NOMO-1 treated with dmso at 0.1 percent for 144 hours (cell line): ENCODE results near the gene SERPINI2.

Source experiments
- DNase-seq: peaks from one replicate; lab custom pipeline; 2025; ENCODE audit not compliant: unreplicated experiment; lab: John Stamatoyannopoulos, UW

The SERPINI2 gene

GRCh38 chr3:167473863-167474262, at the start of gene SERPINI2:
Gene SERPINI2 (minus strand): TSS chr3:167474042. CDS start chr3:167471834, 2,208 bp downstream.
- no peak for DNase-seq

- DNase-seq: peak; percentile 96
Measured at GRCh38 chr3:167521006-167521355, 47.1 kb upstream of the SERPINI2 start.

- DNase-seq: peak; percentile 84
Measured at GRCh38 chr3:167520266-167521005, 46.6 kb upstream of the SERPINI2 start.

DNA sequence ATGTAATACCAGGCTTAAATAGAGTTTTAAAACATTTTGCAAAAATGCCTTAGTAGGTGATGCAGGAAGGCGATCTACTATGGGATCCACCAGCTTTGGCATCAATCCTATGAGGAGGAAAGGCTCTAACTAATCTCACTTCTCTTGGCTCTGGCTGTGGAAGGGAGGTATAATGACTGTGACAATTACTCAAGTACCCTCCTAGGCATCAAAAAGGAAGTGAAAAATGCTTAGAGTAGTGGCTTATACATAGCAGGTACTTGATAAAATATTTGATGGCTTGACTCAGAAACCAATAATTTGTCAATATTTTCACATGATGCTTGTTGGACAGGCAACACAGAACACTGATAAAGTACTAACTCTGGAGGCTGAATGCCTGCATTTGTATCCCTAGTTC, 34.1 kb upstream of the SERPINI2 start:
- no peak for DNase-seq

GRCh38 chr3:167502401-167502800, 28.6 kb upstream of the SERPINI2 start:
- peak; percentile 35 for DNase-seq

DNA sequence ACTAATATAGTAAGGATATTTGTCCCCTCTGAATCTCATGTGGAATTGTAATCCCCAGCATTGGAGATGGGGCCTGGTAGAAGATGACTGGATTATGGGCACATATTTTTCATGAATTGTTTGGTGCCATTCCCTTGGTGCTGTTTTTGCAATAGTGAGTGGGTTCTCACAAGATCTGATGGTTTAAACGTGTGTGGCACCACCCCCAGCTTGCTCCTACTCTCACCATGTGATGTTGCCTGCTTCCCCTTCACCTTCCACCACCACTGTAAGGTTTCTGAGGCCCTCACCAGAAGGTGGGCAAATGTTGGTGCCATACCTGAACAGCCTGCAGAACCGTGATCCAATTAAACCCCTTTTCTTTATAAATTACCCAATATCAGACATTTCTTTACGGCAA, 28.1 kb upstream of the SERPINI2 start:
- DNase-seq: no peak

DNA sequence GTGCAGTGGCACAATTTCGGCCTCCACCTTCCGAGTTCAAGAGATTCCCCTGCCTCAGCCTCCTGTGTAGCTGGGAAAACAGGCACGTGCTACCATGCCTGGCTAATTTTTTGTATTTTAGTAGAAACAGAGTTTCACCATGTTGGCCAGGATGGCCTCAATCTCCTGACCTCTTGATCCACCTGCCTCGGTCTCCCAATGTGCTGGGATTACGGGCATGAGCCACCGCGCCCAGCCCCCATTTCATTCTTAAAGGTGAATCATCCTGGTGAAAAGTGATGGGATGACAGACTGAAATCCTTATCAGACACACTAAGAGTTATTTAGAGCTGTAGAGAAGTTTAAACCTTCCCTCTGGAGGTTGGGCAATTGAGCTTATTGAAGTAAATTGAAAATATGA, 24.1 kb upstream of the SERPINI2 start:
- no peak for DNase-seq

GRCh38 chr3:167493244-167493643, 19.4 kb upstream of the SERPINI2 start:
- no peak for DNase-seq

- no peak for DNase-seq
Measured at GRCh38 chr3:167491621-167492020, 17.8 kb upstream of the SERPINI2 start.

- no peak for DNase-seq
Measured at GRCh38 chr3:167489571-167489970, 15.7 kb upstream of the SERPINI2 start.

- DNase-seq: no peak
Measured at GRCh38 chr3:167487556-167487955, 13.7 kb upstream of the SERPINI2 start.

GRCh38 chr3:167484551-167484950, 10.7 kb upstream of the SERPINI2 start:
- no peak for DNase-seq

DNA sequence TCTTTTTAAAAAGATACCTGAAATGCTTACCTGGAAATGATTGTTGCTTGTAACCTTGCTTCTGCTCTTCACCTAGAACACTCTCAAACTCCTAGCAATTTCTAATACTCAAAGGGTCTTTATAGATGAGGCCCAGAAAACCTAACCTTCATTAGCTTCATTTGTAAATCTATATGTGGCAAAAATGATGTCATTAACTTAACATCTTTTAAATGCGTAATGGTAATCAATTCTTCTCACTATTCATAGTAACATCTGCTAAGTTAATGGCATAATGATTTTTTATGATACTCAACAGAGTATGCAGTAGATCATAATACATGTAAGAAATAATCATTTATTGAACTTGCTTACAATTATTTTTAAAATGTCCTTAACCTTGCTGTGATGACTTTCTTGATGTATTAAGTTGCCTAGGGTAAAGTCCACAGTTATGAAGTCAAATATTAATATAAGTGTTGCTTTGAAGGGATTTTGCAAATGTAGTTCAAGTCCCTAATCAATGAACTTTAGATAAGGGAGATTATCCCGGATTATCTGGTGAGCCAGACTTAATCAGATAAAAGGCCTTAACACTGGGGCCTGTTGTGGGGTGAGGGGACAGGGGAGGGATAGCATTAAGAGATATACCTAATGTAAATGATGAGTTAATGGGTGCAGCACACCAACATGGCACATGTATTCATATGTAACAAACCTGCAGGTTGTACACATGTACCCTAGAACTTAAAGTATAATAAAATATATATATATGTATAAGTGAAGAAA, 10.1 kb upstream of the SERPINI2 start:
- DNase-seq: no peak

- DNase-seq: peak; percentile 29
Measured at GRCh38 chr3:167481164-167481563, 7.3 kb upstream of the SERPINI2 start.

DNA sequence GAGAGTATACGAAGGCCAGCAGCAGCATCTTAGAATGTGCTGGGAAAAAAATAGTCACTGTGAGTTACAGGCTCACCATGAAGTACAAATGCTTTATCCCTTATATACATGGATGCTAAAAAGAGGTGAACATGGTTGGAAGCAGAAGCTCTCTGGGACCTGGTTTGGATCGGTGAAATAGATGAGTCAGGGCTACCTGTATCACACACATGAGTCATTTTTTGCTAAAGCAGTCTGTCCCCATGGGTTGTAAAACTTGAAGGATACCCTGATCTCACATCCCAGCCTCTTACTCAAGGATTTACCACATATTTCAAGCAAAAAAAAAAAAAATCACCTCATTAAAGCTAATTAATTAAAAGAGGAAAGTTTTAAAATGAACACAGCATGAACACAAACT, 6.9 kb upstream of the SERPINI2 start:
- no peak for DNase-seq

DNA sequence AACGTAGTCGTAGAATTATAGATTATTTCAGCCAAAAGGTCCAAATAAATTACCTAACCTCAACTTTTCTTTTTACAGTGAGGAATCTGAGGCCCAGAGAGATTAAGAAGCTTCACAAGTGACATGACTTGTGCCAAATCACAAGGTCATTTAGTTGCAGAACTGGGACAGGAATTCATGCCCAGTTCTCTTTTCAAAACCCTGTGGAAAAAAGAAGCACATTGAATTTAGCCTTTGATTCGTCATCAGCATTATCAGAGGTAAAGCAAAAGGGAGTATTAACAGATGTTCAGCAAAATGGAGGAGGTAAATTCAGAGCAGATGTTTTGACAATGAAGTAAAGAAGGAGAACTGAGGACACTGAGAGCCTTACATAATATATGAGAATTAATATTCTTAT, 4.5 kb downstream of the SERPINI2 start:
- DNase-seq: no peak

DNA sequence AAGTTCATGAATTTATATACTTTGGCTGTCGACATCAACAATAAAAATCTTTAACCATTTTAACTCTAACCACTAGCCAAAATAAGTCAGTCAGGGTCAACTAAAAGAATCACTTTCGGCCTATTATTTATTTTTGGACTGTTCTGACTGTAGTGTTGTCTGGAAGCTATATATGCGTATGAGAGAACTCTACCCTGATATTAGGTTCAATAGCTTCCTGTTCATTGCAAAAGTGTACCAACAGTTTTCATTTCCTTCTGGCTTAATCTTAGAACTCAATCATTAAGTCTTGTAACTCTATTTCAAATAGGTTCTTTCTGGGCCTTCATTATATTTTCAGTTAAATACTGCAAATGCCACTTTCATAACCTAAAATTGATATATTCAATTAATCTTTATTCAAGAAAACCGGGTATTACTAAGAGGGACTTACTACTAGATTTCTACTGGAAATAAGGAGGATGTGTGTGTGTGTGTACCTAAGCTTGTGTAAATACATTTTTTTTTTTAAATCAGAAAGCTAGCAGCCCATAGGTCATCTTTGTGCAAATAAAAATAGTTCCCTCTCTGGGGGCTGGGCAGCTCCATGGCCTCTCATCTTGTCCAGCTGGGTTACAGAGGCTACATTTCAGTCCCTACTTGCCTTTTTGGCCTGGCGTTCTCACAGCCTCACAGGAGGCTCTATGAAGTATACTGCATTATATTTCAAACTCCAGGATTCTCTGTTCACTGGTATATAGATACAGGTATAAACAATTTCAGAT, 5.8 kb downstream of the SERPINI2 start:
- DNase-seq: no peak

DNA sequence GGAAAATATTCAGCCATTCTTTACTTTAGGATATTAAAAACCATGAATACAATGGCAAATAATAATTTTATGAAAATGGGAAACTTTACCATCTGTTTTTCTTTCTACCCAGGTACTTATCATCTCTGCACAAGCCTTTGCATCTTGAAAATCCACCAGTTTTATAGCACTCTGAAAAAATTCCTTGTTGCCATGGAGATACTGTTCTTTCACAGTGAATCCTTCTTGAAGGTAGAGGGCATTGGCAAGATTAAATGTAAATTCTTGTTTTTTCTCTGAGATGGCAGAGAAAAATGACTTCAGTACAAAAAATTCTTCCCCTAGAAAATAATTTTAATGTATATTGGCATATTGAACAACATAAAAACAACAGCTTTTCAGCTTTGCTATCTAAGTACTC, 6.9 kb downstream of the SERPINI2 start:
- DNase-seq: no peak

DNA sequence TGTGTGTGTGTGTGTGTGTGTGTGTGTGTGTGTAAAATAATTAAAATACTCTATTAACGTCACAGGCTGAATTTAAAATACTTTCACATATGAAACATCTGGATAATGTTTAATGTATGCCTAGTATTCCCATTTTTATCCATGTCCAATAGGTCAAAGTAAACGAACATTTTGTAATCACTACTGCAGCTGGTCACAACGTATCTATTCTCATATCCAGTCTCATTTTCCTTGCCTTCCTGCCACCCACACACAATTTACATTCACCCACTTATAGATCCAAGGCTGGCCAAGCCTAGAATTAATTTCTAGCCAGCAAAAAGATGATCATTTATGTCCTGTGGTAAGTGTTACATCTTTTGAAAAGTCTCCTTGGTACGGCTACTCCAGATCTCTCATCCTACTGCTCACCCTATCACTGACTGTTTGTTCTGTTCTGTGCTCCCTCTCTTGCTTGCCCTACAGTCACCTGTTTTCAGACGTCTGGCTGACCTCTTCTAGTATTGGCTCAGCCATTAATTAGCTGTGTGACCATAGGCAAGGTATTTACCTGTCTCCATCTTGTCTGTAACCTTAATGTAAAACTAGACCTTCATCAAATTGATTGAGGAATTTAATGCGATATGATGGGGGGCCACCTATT, 17.6 kb downstream of the SERPINI2 start:
- DNase-seq: no peak

GRCh38 chr3:167453815-167454214, 20.0 kb downstream of the SERPINI2 start:
- DNase-seq: no peak

DNA sequence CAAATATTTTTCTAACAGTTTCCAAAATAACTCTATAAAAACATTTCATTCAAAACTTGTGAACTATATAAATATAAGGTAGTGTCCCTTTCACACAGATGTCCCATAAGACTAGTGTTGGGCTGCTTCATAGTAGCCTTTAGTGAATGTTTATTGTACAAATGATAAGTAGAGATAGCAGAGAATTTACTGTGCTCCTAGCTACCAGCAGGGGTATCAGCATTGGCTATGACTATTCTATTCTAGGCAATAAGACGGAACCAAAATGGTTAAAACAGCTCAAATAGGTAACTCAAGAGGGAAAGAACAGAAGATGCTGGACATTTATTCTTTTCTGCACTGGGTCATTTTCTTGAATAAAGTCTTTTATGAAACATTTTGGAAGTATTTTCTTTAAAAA, 22.6 kb downstream of the SERPINI2 start:
- DNase-seq: no peak
